ENCODE data around the gene TMEM231. TPM values are rescaled to one million over a fixed set of nuclear protein-coding genes. Genes with fewer than 3 reads are reported as not detected.

Gene TMEM231
- total and polyA plus RNA-seq, 9 of the 15 experiments (the other 6 are each of a cell fraction or from before 2014, with no cell fraction given) = 1.6 to 27.6 (median 9.1) TPM

GRCh38 chr16:75593825-75594820, 38.1 kb upstream of the TMEM231 start (continued):
- TF ChIP-seq ZNF644 (tag; IDR thresholded peaks at IDR 0.05; ENCODE audit: low read depth) = no peak
- no peak for TF ChIP-seq TRIM28 (IDR thresholded peaks at IDR 0.05)
- no peak for TF ChIP-seq PHB (CRISPR knock-in tag; IDR thresholded peaks at IDR 0.05)
- TF ChIP-seq RBM25 (IDR thresholded peaks at IDR 0.05; ENCODE audit: low read depth, low read length, severe bottlenecking) = no peak
- TF ChIP-seq SMARCA5 (IDR thresholded peaks at IDR 0.05) = no peak
- TF ChIP-seq, protein P1, sequence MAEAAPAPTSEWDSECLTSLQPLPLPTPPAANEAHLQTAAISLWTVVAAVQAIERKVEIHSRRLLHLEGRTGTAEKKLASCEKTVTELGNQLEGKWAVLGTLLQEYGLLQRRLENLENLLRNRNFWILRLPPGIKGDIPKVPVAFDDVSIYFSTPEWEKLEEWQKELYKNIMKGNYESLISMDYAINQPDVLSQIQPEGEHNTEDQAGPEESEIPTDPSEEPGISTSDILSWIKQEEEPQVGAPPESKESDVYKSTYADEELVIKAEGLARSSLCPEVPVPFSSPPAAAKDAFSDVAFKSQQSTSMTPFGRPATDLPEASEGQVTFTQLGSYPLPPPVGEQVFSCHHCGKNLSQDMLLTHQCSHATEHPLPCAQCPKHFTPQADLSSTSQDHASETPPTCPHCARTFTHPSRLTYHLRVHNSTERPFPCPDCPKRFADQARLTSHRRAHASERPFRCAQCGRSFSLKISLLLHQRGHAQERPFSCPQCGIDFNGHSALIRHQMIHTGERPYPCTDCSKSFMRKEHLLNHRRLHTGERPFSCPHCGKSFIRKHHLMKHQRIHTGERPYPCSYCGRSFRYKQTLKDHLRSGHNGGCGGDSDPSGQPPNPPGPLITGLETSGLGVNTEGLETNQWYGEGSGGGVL (CRISPR knock-in tag; IDR thresholded peaks at IDR 0.05) = no peak
- no peak for TF ChIP-seq HCFC1 (IDR thresholded peaks at IDR 0.05; ENCODE audit: low read depth, low read length)
- no peak for TF ChIP-seq TFAP4 (CRISPR knock-in tag; IDR thresholded peaks at IDR 0.05; ENCODE audit: borderline replicate concordance)
- TF ChIP-seq ZNF253 (CRISPR knock-in tag; conservative IDR thresholded peaks at IDR 0.05) = no peak
- peak; percentile 74 for TF ChIP-seq CXXC5 (CRISPR knock-in tag; IDR thresholded peaks at IDR 0.05)
- no peak for TF ChIP-seq ATF6 (CRISPR knock-in tag; IDR thresholded peaks at IDR 0.05)
- no peak for TF ChIP-seq ZNF146 (CRISPR knock-in tag; IDR thresholded peaks at IDR 0.05; ENCODE audit: unreplicated experiment)
- TF ChIP-seq ZFX (CRISPR knock-in tag; IDR thresholded peaks at IDR 0.05) = no peak; the same call in 1 of the 2 replicates
- TF ChIP-seq, protein P2, sequence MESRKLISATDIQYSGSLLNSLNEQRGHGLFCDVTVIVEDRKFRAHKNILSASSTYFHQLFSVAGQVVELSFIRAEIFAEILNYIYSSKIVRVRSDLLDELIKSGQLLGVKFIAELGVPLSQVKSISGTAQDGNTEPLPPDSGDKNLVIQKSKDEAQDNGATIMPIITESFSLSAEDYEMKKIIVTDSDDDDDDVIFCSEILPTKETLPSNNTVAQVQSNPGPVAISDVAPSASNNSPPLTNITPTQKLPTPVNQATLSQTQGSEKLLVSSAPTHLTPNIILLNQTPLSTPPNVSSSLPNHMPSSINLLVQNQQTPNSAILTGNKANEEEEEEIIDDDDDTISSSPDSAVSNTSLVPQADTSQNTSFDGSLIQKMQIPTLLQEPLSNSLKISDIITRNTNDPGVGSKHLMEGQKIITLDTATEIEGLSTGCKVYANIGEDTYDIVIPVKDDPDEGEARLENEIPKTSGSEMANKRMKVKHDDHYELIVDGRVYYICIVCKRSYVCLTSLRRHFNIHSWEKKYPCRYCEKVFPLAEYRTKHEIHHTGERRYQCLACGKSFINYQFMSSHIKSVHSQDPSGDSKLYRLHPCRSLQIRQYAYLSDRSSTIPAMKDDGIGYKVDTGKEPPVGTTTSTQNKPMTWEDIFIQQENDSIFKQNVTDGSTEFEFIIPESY (CRISPR knock-in tag; IDR thresholded peaks at IDR 0.05) = no peak
- TF ChIP-seq, protein P3, sequence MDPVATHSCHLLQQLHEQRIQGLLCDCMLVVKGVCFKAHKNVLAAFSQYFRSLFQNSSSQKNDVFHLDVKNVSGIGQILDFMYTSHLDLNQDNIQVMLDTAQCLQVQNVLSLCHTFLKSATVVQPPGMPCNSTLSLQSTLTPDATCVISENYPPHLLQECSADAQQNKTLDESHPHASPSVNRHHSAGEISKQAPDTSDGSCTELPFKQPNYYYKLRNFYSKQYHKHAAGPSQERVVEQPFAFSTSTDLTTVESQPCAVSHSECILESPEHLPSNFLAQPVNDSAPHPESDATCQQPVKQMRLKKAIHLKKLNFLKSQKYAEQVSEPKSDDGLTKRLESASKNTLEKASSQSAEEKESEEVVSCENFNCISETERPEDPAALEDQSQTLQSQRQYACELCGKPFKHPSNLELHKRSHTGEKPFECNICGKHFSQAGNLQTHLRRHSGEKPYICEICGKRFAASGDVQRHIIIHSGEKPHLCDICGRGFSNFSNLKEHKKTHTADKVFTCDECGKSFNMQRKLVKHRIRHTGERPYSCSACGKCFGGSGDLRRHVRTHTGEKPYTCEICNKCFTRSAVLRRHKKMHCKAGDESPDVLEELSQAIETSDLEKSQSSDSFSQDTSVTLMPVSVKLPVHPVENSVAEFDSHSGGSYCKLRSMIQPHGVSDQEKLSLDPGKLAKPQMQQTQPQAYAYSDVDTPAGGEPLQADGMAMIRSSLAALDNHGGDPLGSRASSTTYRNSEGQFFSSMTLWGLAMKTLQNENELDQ (CRISPR knock-in tag; IDR thresholded peaks at IDR 0.05; ENCODE audit: borderline replicate concordance) = no peak
- TF ChIP-seq KDM5B (IDR thresholded peaks at IDR 0.05; ENCODE audit: insufficient replicate concordance, low read depth, low read length) = peak; percentile 28
- peak; percentile 66 for TF ChIP-seq CEBPB (tag; IDR thresholded peaks at IDR 0.05)
